Measurements from ENCODE around the gene RPS28. TPM values are rescaled to one million over a fixed set of nuclear protein-coding genes. Genes with fewer than 3 reads are reported as not detected.
A peak's percentile ranks its signal among the peaks of the same experiment; 100 is the strongest.
"Not testable (repeated sequence)": the region's sequence is repeated elsewhere in the genome, so short reads cannot be mapped to it uniquely, and the experiment has no call there.

RPS28 gene
- 1,546 and 1,552 TPM in 2 replicates for total RNA-seq
- long read RNA-seq, transcript RPS28-203 (4 exons, 1,326 nt): major isoform, 396 of 410 reads
- long read RNA-seq, transcript RPS28-204 (2 exons, 912 nt): minor isoform, 8 of 410 reads
- long read RNA-seq, partial matches to known transcripts: 0 of 410 reads
- long read RNA-seq, other reads (novel, unspliced or antisense): 5 of 410 reads

- H3K4me1 Mint-ChIP-seq (ENCODE audit: low read depth): peaks cover 17% of the 10 kb centered on the region
- no peaks in the 10 kb centered on the region for H3K9me3 Mint-ChIP-seq (ENCODE audit: low read depth)
- H3K36me3 Mint-ChIP-seq (ENCODE audit: insufficient read depth): peaks cover 5% of the 10 kb centered on the region
- peak within 1 kb of the TSS; percentile 98 for H3K27ac Mint-ChIP-seq
- no peaks in the 10 kb centered on the region for H3K27me3 Mint-ChIP-seq
- H3K4me3 Mint-ChIP-seq (ENCODE audit: low read depth): peak within 1 kb of the TSS; percentile 99
- no peak for TF ChIP-seq CTCF (IDR thresholded peaks at IDR 0.05; ENCODE audit: unreplicated experiment)
- DNase-seq (ENCODE audit: low spot score, unreplicated experiment): peak; percentile 95
Measured at GRCh38 chr19:8321067-8321985, at the start of gene RPS28, which contains the start of gene NDUFA7. RPS28 (plus strand) TSS chr19:8321496; CDS start chr19:8321531, 35 bp downstream. NDUFA7 (minus strand) TSS chr19:8321375; CDS start chr19:8321358, 17 bp downstream.

- not testable (repeated sequence) for H3K4me1 Mint-ChIP-seq (ENCODE audit: low read depth); H3K4me3 Mint-ChIP-seq (ENCODE audit: low read depth); H3K9me3 Mint-ChIP-seq (ENCODE audit: low read depth); H3K27ac Mint-ChIP-seq; DNase-seq (ENCODE audit: low spot score, unreplicated experiment); H3K36me3 Mint-ChIP-seq (ENCODE audit: insufficient read depth); H3K27me3 Mint-ChIP-seq
Measured at GRCh38 chr19:8276508-8276907, 44.8 kb upstream of the RPS28 start.

- not testable (repeated sequence) for H3K27me3 Mint-ChIP-seq; H3K4me1 Mint-ChIP-seq (ENCODE audit: low read depth); H3K4me3 Mint-ChIP-seq (ENCODE audit: low read depth); H3K27ac Mint-ChIP-seq; DNase-seq (ENCODE audit: low spot score, unreplicated experiment); H3K9me3 Mint-ChIP-seq (ENCODE audit: low read depth); H3K36me3 Mint-ChIP-seq (ENCODE audit: insufficient read depth)
Measured at GRCh38 chr19:8291337-8291736, 30.0 kb upstream of the RPS28 start.

GRCh38 chr19:8302357-8302691, 19.0 kb upstream of the RPS28 start:
- Mint-ChIP-seq H3K4me3 (ENCODE audit: low read depth) (no peak overlapping the region), H3K27me3 (no peaks in the 10 kb centered on the region), H3K4me1 (ENCODE audit: low read depth) (peaks cover 6% of the 10 kb centered on the region), H3K9me3 (ENCODE audit: low read depth) (no peaks in the 10 kb centered on the region), H3K27ac (no peak overlapping the region), H3K36me3 (ENCODE audit: insufficient read depth) (peaks cover 4% of the 10 kb centered on the region)
- TF ChIP-seq CTCF (IDR thresholded peaks at IDR 0.05; ENCODE audit: unreplicated experiment): no peak
- peak; percentile 5 for DNase-seq (ENCODE audit: low spot score, unreplicated experiment)

- no peak overlapping the region for H3K27ac Mint-ChIP-seq
- no peaks in the 10 kb centered on the region for H3K27me3 Mint-ChIP-seq
- peaks cover 4% of the 10 kb centered on the region for H3K36me3 Mint-ChIP-seq (ENCODE audit: insufficient read depth)
- TF ChIP-seq CTCF (IDR thresholded peaks at IDR 0.05; ENCODE audit: unreplicated experiment): no peak
- H3K9me3 Mint-ChIP-seq (ENCODE audit: low read depth): no peaks in the 10 kb centered on the region
- peaks cover 10% of the 10 kb centered on the region for H3K4me1 Mint-ChIP-seq (ENCODE audit: low read depth)
- no peak overlapping the region for H3K4me3 Mint-ChIP-seq (ENCODE audit: low read depth)
- no peak for DNase-seq (ENCODE audit: low spot score, unreplicated experiment)
Measured at GRCh38 chr19:8302734-8303133, 18.6 kb upstream of the RPS28 start.

GRCh38 chr19:8304841-8305621, 16.3 kb upstream of the RPS28 start:
- Mint-ChIP-seq H3K9me3 (ENCODE audit: low read depth) (no peaks in the 10 kb centered on the region), H3K27ac (no peak overlapping the region), H3K4me1 (ENCODE audit: low read depth) (peaks cover 17% of the 10 kb centered on the region), H3K4me3 (ENCODE audit: low read depth) (no peak overlapping the region), H3K27me3 (no peaks in the 10 kb centered on the region), H3K36me3 (ENCODE audit: insufficient read depth) (peaks cover 4% of the 10 kb centered on the region)
- DNase-seq (ENCODE audit: low spot score, unreplicated experiment): peak; percentile 9
- TF ChIP-seq CTCF (IDR thresholded peaks at IDR 0.05; ENCODE audit: unreplicated experiment): no peak
